Sciatic nerve (tissue), 2 donors: ENCODE data around the gene ACSS1. TPM values are rescaled to one million over a fixed set of nuclear protein-coding genes. Genes with fewer than 3 reads are reported as not detected.

Experiments used
- ATAC-seq: fragments of 200-7000 bp; cut with Tn5 transposase; one replicate; pipeline ENCODE4 v1.9.1; 2020; ENCODE audit warnings: mild to moderate bottlenecking, moderate library complexity
- DNase-seq: peaks from one replicate; pipeline ENCODE4 v3.0.0-alpha.2; 2020; ENCODE audit warnings: low spot score
- intact Hi-C: fragments of 100-400 bp; cut with DNase I; formaldehyde crosslinking; loops from one replicate; pipeline ENCODE4 v1.14.2; 2022
- total RNA-seq: library from RNA; stranded (reverse); fragmentation: NEBNext Ultra II Directional; extraction: Animal tissue kit (Norgen Biotek cat#: 25700); gene quantifications from one replicate; pipeline ENCODE4 v1.2.1, GENCODE V29; 2021
- donor health status: DM: no; HTN: no; CAD: no.
- donor health status: DM: no; HTN: no; CAD: no.

Gene ACSS1
- 27.4 TPM for total RNA-seq

DNA sequence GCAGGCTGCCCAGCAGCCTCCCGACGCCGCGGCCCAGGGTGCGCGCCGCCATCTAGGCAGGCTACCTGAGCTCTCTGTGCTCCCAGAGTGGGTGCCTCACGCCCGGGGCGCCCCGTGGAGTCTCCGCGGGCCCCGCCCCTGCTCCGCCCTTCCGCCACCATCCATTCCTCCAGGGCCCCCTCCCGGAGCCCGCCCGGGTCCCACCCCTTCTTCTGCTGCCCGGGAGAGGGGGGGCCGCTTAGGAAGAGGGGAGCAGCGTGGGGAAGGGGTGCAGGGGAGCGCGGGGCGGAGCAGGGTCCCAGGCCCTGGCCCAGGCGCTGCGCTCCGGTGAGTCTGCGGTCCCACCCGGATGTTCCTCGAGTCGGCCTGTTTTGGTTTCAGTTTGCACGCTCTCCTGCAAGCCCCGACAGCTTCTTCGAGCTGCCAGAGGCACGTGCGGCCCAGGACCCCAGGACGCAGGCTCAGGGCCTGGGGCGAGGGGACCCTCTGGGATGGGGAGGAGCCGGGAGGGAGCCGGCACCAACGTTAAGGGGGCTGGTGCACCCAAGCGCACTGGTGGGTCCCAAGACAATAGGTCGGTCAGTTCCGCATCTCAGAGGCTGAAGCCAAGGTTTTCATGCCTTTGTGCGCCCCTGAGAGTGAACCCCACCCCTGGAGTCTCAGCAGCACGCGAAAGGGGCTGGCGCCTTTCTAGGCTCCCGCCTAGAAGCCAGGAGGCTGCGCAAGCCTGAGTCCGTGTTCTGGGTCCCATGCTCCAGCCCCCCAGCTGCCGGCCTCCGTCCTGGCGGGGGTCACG is at the start of gene ACSS1:
Gene ACSS1 (minus strand): TSS at position 89 of the 796 bp plus-strand sequence. CDS start 37 bp downstream, at position 52.
- intact Hi-C loops: no loop called here
- ATAC-seq (peak; percentile 74), DNase-seq (peak; percentile 80)

DNA sequence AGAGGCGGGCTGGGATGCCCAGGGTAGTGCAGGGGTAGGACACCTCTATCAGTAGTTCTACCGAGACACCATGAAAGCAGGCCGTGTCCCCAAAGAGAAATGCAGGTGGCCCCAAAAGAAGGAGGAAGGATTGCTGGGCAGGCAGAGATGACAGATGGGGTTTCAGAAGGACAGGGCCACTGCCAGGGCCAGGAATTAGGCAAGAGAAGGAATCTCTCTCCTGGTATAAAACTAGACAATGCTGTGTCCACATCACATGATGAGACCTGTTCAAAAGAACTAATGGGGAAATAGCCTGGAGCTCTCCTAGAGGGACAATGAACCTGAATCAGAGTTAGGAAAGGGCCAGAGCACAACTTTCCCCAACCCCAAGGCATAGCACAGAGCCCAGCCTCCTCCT is 45.6 kb upstream of the ACSS1 start:
- intact Hi-C loops: no loop called here
- ATAC-seq (no peak), DNase-seq (no peak)

DNA sequence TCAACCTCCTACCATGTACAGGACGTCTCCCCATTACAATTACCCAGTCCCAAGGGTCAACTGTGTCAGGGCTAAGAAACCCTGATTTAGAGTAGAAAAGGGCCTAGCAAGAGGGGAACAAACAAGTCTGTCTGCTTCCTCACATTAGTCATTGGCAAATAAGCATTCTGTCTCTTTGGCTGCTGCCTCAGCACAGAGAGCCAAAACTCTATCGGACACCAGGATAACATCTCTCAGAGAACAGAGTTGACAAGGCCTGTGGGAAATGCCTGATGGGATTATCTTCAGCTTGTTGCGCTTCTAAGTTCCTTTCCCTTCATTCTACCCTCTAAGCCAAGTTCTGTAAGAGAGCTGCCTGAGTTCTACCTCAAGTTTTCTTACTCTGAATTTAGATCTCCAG is 43.0 kb upstream of the ACSS1 start:
- ATAC-seq (no peak), DNase-seq (no peak)
- intact Hi-C loops: no loop called here

DNA sequence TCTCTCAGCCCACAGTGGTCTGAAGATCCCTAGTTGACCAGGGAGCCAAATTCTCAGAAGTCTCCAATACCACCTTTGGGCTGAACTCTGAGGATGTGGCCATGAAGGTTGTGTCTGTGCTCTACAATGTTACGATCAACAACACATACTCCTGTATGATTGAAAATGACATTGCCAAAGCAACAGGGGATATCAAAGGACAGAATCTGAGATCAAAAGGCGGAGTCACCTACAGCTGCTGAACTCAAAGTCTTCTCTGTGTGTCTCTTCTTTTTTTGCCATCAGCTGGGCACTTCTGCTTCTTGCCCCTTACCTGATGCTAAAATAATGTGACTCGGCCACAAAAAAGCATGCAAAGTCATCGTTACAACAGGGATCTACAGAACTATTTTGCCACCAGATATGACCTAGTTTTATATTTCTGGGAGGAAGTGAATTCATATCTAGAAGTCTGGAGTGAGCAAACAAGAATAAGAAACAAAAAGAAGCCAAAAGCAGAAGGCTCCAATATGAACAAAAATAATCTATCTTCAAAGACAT is 41.7 kb upstream of the ACSS1 start:
- ATAC-seq: no peak
- intact Hi-C loops: no loop called here
- no peak for DNase-seq

DNA sequence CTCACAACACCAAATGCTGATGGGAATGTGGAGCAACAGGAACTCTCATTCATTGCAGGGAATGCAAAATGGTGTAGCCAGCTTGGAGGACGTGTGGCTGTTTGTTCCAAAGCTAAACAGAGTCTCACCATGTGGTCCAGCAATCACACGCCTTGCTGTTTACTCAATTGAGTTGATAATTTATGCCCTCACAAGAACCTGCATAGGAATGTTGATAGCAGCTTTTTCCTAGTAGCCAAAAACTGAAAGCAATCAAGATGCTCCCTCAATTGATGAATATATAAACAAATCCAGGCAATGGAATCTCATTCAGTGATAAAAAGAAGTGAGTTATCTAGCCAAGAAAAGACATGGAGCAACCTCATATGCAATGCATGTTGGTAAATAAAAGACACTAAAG is 39.6 kb upstream of the ACSS1 start:
- no peak for DNase-seq
- intact Hi-C loops: no loop called here
- ATAC-seq: no peak

DNA sequence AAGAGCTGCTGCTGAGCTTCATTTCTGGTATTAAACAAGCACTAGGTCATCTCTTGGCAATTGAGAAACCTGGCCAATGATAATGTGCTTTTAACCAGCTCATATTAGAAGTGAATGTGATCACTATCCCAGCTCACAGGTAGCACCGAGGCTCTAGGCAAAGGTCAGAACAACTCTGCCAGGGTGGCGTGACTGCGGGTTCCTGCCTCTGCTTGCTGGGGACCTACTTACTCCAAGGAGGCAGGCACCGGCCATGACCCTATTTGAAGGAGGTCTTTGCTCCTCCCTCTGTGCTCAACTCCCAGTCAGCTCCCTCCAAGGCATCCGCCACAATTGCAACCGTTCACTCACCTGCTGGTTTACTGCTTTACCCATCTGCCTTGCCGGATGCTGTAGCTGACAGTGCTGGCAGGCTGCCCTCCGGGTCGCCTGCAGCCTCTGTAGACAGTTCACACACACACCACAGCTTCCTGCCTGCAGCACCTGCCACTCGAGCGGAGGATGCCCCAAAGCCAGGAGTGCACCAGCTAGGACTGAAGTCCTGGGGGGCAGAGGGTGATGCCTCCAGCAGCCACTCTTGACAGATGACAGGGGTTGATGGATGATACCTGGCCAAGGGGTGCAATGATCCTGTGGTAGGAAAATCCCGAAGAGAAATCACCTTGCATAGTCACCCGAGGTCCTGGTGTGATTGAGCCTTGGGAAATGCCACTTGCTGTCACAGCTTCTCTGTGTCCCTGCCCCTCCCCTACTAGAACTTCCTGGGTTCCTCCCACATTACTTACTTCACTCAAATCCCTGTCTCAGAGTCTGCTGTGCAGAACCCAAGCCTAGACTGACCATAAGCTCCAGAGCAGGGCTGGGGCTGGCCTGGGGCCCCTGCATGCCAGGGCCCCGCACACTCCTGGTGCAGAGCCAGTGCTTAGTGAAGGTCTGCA is 32.8 kb upstream of the ACSS1 start:
- intact Hi-C loops: no loop called here
- no peak for DNase-seq
- no peak for ATAC-seq

DNA sequence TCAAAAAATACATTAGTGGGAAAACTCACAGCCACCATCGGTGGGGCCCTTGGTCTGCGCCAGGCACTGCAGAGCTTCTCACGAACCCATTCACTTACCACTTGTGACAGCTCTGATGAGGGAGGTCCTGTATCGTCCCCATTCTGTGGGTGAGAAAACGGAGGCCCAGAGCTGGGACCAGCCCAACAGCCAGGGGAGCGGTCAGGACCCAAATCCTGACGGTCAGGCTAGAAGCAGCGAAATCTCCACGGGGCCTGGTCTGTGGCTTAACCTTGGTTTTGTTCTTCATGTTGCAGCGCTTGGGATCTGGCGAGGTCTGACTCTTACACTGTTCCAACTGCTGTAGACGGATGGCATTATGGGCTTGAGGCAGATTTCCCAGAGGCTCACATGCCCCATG is 31.7 kb upstream of the ACSS1 start:
- intact Hi-C loops: no loop called here
- no peak for DNase-seq
- ATAC-seq: no peak

DNA sequence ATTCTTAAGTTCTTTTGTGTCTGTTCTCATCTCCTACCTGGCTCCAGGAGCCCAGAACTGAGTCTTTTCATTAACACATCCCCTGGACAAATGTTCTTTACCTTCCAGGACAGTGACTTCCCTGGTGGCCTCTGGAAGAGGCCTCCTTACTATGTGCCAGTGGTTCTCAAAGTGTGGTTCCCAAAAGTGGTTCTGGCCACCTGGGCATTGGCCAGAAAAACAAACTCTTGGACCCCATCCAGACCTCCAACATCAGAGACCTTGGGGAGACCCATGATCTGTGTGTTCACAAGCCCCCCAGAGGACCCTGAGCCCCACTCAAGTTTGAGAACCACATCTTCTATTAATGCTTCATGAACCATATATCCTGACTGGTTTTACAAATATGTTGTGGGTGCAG is 31.2 kb upstream of the ACSS1 start:
- DNase-seq: no peak
- intact Hi-C loops: no loop called here
- no peak for ATAC-seq

DNA sequence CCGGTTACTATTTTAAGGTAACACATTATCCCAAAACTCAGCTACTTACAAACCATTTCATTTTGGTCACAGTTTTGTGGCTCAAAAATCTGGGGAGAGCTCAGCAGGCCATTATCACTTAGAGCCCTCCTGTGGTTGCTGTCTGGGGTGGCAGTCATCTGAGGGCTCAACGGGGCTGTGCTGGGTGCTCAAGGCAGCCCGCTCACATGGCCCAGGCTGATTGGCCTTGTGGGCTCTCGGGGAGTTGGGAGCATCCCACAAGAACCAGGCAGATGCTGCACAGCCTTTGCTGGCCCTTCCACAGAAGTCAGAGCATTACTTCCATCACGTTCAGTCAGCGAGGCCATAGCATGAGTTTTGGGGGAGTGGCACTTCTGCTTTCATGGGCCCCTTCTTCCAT is 30.3 kb upstream of the ACSS1 start:
- intact Hi-C loops: no loop called here
- ATAC-seq (no peak), DNase-seq (no peak)

DNA sequence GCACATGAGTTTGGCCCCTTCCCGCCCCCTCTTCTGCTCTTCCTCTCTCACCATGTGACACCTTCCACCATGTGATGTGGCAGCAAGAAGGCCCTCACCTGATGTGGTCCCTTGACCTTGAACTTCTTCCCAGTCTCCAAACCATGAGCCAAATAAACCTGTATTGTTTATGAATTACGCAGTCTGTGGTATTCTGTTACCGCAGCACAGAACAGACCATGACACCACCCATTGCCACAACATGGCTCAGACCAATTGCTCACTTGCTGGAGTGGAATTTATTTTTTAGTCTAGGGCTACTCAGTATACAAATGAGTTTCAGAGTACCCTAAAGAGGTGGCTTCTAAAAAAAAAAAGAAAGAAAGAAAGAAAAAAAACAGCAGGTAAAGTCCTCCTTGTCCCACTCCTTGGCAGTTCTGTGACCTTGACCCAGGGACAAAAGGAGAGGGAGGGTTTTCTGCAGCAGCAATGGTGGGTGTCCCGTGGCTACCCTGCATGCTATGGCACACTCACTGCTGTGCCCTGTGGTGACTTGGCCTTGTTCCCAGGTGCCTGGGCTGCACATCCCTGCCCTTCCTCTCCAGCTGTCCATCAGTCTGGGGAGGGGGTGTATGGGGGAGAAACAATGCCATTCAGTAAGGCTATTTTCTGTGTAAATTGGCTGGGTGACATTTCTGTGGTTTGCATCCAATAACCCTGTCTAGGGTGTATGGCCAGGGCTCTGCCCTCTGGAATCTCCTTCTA is 29.4 kb upstream of the ACSS1 start:
- ATAC-seq (no peak), DNase-seq (no peak)
- intact Hi-C loops: no loop called here

DNA sequence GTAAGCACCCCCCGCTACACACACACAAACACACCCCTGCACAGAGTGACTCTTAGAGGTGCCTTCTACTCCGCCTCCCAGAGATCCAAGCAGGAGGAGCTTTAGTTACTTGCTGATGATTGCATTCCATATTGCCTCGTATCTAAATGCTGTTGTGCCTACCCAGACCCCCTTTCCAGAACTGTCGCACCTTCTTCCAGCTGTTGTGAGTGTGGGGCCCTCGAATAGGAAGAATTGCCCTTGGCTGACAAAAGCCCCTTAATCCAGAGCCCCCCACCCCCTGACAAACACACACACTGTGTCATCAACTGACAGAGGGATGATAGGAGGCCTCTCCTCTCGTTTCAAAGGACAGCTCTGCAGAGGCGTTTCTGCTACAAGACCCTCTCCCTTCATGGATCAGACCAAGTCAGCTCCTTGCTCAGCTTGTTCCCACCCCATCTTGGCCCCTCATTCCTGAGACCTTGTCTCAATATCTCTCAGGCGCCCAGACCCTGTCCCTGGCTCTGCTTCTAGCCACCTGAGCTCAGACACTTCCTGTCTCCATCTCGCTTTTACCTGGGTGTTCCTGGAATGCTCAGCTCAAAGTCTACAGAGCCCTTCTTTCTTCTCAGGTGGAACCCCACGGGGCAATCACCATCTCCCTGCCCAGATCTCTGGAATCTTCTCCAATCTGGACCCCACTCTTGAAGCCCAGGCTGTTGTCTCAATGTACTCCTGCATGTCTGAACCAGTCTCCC is 28.0 kb upstream of the ACSS1 start:
- no peak for ATAC-seq
- intact Hi-C loops: no loop called here
- DNase-seq: no peak

DNA sequence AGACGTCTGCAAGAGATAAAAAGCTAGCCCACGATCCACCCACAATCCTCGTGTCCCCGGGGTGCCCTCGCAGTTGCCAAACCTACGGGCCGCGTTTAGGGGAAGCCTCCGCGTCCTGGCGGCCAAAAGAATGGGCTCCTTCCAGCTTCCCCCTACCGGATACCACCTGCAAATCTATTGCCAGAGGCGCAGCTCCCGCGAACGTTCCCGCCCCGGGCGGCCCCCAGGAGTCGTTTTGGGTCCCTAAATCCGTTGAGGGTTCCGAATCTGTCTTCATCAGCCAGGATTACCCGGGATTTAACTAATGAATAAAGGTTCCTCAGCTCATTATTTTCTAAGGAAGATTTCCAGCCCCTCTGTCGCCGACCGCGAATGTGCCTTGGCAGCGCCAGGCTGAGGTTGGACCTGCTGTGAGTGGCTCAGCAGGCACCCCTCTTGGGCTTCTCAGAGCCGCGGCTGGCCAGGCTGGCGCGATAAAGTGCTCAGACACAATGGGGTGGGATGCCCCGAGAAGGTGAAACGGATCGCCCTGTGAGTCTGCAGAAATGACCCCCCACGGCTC is 26.8 kb upstream of the ACSS1 start:
- intact Hi-C loops: no loop called here
- DNase-seq (no peak), ATAC-seq (no peak)

DNA sequence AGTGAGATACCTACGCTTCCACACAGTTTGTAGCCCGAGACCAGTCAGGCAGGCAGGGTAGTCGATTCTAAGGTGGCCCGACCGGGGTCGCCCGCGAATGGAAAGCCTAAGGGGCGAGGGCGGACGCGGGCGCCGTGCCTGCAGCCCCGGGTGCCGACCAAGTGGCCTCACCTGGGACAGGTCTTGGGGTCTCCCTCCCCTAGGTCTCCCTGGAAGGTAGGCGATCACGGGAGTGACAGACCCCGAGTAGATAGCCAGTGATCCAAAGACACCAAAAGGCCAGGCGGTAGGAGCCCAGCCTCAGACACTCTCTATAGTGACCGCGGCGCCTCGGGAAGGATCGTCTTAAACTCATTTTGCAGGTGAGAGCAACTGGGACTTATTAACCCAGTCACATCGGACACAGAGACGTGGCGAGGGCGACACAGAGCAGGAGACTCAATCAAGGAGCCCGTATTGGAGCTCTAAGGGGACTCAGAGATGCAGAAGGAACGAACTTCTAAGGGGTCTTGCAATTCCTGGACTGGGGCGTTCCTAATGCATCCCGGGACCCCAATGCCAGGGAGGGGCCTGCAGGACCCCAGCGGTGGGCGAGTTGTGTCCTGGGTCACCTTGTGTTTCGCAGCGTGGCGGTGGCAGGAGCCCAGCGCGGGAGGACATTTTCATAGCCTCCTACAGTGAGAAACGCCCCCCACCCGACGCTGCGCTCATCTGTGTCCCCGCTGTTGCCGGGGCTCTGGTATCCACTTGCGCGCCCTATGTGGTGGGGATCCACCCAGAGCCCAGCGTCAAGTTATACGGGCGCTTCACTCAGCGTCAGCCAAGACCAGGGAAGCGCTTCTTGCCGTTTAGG is 26.1 kb upstream of the ACSS1 start:
- peak; percentile 33 for ATAC-seq
- peak; percentile 44 for DNase-seq
- intact Hi-C loops: no loop called here

DNA sequence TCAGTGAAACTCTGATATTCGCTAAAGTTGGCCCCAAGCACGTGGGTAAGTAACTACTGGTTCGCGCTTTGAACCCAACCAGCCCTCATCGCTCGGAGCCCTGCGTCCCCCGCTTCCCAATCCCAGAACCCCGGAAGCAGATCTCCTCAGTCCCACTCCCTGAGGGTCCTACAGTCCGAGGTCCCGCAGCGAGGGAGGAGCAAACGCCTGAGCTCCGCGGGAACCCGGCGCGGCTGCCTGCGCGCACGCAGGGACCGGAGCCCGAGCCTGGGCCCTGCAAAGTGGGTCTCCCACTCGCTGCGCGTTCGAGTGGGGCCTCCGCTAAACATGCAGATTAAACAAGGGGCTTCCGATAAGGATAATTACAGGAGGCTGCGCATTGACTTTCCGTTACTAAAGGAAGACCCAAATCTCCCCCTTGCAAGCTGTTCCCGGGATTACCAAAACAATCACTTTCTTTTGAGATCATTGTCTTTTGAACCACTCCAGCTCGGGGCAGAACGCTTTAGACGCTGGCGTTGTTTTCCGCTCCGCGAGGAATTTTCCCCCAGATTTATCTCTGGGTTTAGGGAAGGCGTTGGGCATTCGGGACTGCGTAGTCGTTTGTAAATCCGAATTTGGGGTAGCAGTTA is 25.3 kb upstream of the ACSS1 start:
- ATAC-seq (no peak), DNase-seq (peak; percentile 45)
- intact Hi-C loops: no loop called here

DNA sequence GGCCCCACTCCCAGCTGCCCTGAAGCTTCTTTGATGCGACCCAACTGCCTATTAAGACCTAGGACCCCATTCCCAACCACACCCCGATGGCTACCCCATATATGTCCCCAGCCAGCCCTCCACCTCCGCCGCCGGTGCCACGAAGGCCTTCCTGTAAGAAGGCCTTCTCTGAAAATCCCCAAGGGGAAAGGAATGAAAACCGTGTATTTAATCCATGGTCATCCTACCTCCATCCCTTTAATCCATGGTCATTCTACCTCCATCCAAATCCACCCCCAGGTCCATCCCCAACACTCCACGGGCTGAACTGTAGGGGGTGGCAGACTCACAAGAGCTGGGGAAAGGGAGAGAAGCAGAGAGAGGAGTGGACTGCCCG is 24.5 kb upstream of the ACSS1 start:
- DNase-seq (peak; percentile 35), ATAC-seq (no peak)
- intact Hi-C loops: no loop called here

DNA sequence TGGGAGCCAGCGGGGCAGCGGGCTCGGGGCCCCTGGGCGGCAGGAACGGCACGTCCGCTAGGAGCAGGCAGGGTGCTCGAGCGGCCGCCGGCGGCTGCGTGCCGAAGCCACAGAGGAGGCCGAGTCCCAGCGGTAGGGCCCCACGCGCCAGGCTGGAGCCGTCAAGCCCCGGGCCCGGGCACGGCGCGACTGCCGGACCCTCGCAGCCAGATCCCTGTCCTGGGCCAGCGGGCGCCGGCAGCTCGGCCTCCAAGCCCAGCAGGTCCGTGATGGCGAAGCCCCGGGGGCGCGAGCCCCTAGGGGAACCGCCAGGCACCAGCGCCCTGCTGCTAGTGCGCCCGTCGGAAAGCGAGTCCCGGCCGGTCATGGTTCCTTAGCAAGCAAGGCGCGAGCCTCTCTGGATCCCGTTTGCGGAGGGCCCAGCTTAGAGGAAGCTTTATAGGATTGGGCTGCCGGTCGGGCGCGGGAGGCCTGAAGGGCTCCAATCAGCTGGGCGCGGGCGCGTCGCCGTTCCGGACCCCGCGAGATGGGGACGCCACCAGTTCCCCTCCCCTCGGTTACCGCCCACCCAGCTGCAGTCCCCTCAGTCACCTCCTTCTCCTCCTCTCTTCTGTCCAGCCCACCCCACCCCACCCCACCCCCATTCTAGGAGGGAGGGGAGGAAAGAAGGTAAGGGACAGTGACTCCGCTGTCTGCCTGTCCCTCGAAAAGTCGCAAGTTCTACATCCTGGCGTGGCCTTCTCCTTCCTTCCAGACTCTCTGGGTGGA is 24.0 kb upstream of the ACSS1 start, which contains the start of gene VSX1:
Gene VSX1 (minus strand): TSS at position 412 of the 768 bp plus-strand sequence. CDS start 45 bp downstream, at position 367.
- intact Hi-C loops: no loop called here
- ATAC-seq: no peak
- peak; percentile 32 for DNase-seq
